DND-41 (cell line): ENCODE data around the gene OASL.

Experiments
- ATAC-seq: fragments of 200-7000 bp; cut with Tn5 transposase; 3 replicates; pipeline ENCODE4 v1.9.1; 2021; ENCODE audit warnings: low read depth; ENCODE audit not compliant: insufficient read depth
- DNase-seq: peaks from one replicate; pipeline ENCODE4 v3.0.0-alpha.2; 2020
- H2AFZ ChIP-seq: 2 replicates; pipeline ENCODE4 v1.6.0; 2012; ENCODE audit warnings: low read depth, low read length
- H3K27ac ChIP-seq: 2 replicates; pipeline ENCODE4 v1.5.1; 2012; ENCODE audit warnings: low read length, inconsistent platforms
- H3K27me3 ChIP-seq: fragments of 200-600 bp; sonication (generic); 2 replicates; pipeline ENCODE4 v1.6.0; 2012; ENCODE audit warnings: low read length, mild to moderate bottlenecking, inconsistent platforms; ENCODE audit not compliant: insufficient read depth, poor library complexity
- H3K36me3 ChIP-seq: 2 replicates; pipeline ENCODE4 v1.5.1; 2012; ENCODE audit warnings: low read length, inconsistent platforms; ENCODE audit not compliant: insufficient read depth
- H3K4me1 ChIP-seq: 2 replicates; pipeline ENCODE4 v1.5.1; 2012; ENCODE audit warnings: mild to moderate bottlenecking, low read length; ENCODE audit not compliant: insufficient read depth
- H3K4me2 ChIP-seq: 2 replicates; pipeline ENCODE4 v1.6.0; 2012; ENCODE audit warnings: mild to moderate bottlenecking, moderate library complexity, low read length, inconsistent platforms; ENCODE audit not compliant: insufficient read depth
- H3K4me3 ChIP-seq, 2 experiments: fragments of 200-600 bp in 1 of 2; shearing (Covaris generic) in 1 of 2; 2 replicates each; pipeline ENCODE4 v1.5.1; 2012 to 2016; ENCODE audit warnings: inconsistent platforms in 2 of 2, low read length in 2 of 2, mild to moderate bottlenecking in 2 of 2, low read depth in 1 of 2, moderate library complexity in 1 of 2
- H3K79me2 ChIP-seq: 2 replicates; pipeline ENCODE4 v1.6.0; 2012; ENCODE audit warnings: low read length, inconsistent platforms; ENCODE audit not compliant: insufficient read depth
- H3K9ac ChIP-seq: 2 replicates; pipeline ENCODE4 v1.6.0; 2012; ENCODE audit warnings: low read depth, mild to moderate bottlenecking, inconsistent platforms, low read length, moderate library complexity
- H3K9me3 ChIP-seq: 2 replicates; pipeline ENCODE4 v1.5.1; 2012; ENCODE audit warnings: low read length, moderate library complexity, mild to moderate bottlenecking, inconsistent platforms; ENCODE audit not compliant: insufficient read depth, severe bottlenecking
- H4K20me1 ChIP-seq: 2 replicates; pipeline ENCODE4 v1.6.0; 2012; ENCODE audit warnings: low read length; ENCODE audit not compliant: insufficient read depth
- EZH2 ChIP-seq: IDR thresholded peaks from 3 replicates; pipeline ENCODE4 v1.6.1; 2012; ENCODE audit warnings: borderline replicate concordance, low read depth, mild to moderate bottlenecking, moderate library complexity, low read length, inconsistent platforms; ENCODE audit not compliant: severe bottlenecking
- TF ChIP-seq, protein P1 (sequence below): IDR thresholded peaks from 2 replicates; pipeline ENCODE4 v1.5.1; 2012; ENCODE audit warnings: borderline replicate concordance, low read length, moderate library complexity, mild to moderate bottlenecking; ENCODE audit not compliant: poor library complexity, severe bottlenecking; ENCODE audit errors: extremely low read depth

Gene OASL

DNA sequence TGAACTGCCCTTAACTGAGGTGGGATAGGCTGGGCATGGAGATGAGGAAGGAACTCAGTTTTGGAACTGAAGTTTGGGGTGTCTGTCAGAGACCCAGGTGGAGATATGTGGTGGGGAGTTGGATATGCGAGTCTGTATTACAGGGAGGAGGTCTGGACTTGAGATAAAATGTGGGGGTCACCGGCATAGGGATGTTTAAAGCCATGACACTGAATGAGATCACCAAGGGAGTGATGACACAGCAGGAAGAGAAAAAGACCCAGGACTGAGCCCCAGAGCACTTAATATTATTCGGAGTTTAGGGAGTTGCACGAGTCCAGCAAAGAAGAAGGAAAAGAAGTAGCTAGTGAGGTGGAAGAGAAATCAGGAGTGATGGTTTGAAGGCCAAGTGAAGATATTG lies 4.0 kb upstream of the OASL start:
- Histone ChIP-seq H3K4me2 (no peak overlapping the region), H3K36me3 (no peaks in the 10 kb centered on the region), H4K20me1 (no peaks in the 10 kb centered on the region), H3K9ac (no peak overlapping the region), H3K27ac (no peak overlapping the region), H3K27me3 (peaks cover 4% of the 10 kb centered on the region), H3K4me1 (peaks cover 13% of the 10 kb centered on the region), H3K4me3 (no peak overlapping the region), H3K79me2 (no peaks in the 10 kb centered on the region), H3K9me3 (no peaks in the 10 kb centered on the region), H2AFZ (no peak overlapping the region)
- TF ChIP-seq EZH2: no peak
- TF ChIP-seq, protein P1, sequence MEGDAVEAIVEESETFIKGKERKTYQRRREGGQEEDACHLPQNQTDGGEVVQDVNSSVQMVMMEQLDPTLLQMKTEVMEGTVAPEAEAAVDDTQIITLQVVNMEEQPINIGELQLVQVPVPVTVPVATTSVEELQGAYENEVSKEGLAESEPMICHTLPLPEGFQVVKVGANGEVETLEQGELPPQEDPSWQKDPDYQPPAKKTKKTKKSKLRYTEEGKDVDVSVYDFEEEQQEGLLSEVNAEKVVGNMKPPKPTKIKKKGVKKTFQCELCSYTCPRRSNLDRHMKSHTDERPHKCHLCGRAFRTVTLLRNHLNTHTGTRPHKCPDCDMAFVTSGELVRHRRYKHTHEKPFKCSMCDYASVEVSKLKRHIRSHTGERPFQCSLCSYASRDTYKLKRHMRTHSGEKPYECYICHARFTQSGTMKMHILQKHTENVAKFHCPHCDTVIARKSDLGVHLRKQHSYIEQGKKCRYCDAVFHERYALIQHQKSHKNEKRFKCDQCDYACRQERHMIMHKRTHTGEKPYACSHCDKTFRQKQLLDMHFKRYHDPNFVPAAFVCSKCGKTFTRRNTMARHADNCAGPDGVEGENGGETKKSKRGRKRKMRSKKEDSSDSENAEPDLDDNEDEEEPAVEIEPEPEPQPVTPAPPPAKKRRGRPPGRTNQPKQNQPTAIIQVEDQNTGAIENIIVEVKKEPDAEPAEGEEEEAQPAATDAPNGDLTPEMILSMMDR: no peak
- no peak for DNase-seq
- ATAC-seq: no peak

GRCh38 chr12:121036810-121037326 lies 2.2 kb downstream of the OASL start:
- no peak for DNase-seq
- no peak for ATAC-seq
- no peak overlapping the region for H3K9ac ChIP-seq
- H3K4me1 ChIP-seq: peaks cover 28% of the 10 kb centered on the region
- H3K79me2 ChIP-seq: no peaks in the 10 kb centered on the region
- H3K9me3 ChIP-seq: no peaks in the 10 kb centered on the region
- H3K4me3 ChIP-seq: no peak overlapping the region
- TF ChIP-seq, protein P1: no peak
- TF ChIP-seq EZH2: no peak
- no peak overlapping the region for H2AFZ ChIP-seq
- no peaks in the 10 kb centered on the region for H3K27me3 ChIP-seq
- no peaks in the 10 kb centered on the region for H3K36me3 ChIP-seq
- no peak overlapping the region for H3K4me2 ChIP-seq
- no peaks in the 10 kb centered on the region for H4K20me1 ChIP-seq
- no peak overlapping the region for H3K27ac ChIP-seq

- Histone ChIP-seq H4K20me1 (no peaks in the 10 kb centered on the region), H3K9me3 (no peaks in the 10 kb centered on the region), H3K4me1 (peaks cover 28% of the 10 kb centered on the region), H3K36me3 (no peaks in the 10 kb centered on the region), H2AFZ (0 out of 2 replicates have a peak overlapping the region, but pooled peaks have one; percentile 29), H3K27me3 (no peaks in the 10 kb centered on the region), H3K9ac (no peak overlapping the region), H3K4me2 (no peak overlapping the region), H3K4me3 (no peak overlapping the region), H3K79me2 (no peaks in the 10 kb centered on the region), H3K27ac (no peak overlapping the region)
- no peak for DNase-seq
- TF ChIP-seq, protein P1: no peak
- no peak for TF ChIP-seq EZH2
- ATAC-seq: no peak
These were observed 4.3 kb downstream of the OASL start for GRCh38 chr12:121034616-121035305.
